Measurements from ENCODE around the gene HMCN2.

DNA sequence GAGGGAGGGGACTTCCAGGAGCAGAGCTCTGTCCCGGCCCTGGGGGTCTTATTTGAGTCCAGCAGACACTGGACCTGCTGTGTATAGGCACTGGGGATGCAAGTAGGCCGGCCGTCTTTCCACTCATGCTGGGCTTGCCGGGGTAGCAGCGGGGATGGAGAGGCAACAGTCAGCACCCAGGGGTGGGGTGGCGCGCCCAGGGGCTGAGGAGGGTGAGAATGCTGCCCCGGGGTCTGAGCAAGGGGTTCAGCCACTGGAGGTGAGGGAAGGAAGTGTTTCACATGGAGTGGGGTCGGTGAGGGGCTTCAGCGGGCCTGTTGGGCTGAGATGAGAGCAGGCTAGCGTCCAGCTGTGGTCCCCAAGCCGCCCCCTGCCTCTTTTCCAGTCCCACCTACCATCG is 88.8 kb downstream of the HMCN2 start:
- TF ChIP-seq POLR2A (IDR thresholded peaks at IDR 0.05) = no peak
- TF ChIP-seq, protein P1, sequence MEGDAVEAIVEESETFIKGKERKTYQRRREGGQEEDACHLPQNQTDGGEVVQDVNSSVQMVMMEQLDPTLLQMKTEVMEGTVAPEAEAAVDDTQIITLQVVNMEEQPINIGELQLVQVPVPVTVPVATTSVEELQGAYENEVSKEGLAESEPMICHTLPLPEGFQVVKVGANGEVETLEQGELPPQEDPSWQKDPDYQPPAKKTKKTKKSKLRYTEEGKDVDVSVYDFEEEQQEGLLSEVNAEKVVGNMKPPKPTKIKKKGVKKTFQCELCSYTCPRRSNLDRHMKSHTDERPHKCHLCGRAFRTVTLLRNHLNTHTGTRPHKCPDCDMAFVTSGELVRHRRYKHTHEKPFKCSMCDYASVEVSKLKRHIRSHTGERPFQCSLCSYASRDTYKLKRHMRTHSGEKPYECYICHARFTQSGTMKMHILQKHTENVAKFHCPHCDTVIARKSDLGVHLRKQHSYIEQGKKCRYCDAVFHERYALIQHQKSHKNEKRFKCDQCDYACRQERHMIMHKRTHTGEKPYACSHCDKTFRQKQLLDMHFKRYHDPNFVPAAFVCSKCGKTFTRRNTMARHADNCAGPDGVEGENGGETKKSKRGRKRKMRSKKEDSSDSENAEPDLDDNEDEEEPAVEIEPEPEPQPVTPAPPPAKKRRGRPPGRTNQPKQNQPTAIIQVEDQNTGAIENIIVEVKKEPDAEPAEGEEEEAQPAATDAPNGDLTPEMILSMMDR (IDR thresholded peaks at IDR 0.05) = no peak
- no peak for TF ChIP-seq POLR2AphosphoS5 (IDR thresholded peaks at IDR 0.05)
- no peak for TF ChIP-seq EP300 (IDR thresholded peaks at IDR 0.05)

Measured in upper lobe of left lung (tissue), 4 donors.